HG03460 (cell line): ENCODE results near the gene ASPHD1.
A peak's percentile ranks its signal among the peaks of the same experiment; 100 is the strongest.
"Not testable (repeated sequence)": the region's sequence is repeated elsewhere in the genome, so short reads cannot be mapped to it uniquely, and the experiment has no call there.

Source experiments
- ATAC-seq: cut with Tn5 transposase; IDR thresholded peaks from one replicate; pipeline ENCODE4 v1.9.1; 2021; ENCODE audit not compliant: unreplicated experiment

Gene ASPHD1

GRCh38 chr16:29907973-29908372 lies 7.7 kb downstream of the ASPHD1 start:
- no peak for ATAC-seq

- ATAC-seq = no peak
Measured at GRCh38 chr16:29908719-29909220, 8.5 kb downstream of the ASPHD1 start.

GRCh38 chr16:29909391-29909790 lies 9.1 kb downstream of the ASPHD1 start:
- ATAC-seq = no peak

GRCh38 chr16:29909851-29910250 lies 9.6 kb downstream of the ASPHD1 start:
- ATAC-seq = not testable (repeated sequence)

GRCh38 chr16:29910819-29911675 lies 10.8 kb downstream of the ASPHD1 start:
- ATAC-seq = no peak

GRCh38 chr16:29911676-29912010 lies 11.4 kb downstream of the ASPHD1 start:
- ATAC-seq = no peak

- ATAC-seq = no peak
Measured at GRCh38 chr16:29912087-29912486, 11.8 kb downstream of the ASPHD1 start.

- ATAC-seq = no peak
Measured at GRCh38 chr16:29913514-29913913, 13.2 kb downstream of the ASPHD1 start.

GRCh38 chr16:29915590-29916247 lies 15.4 kb downstream of the ASPHD1 start:
- no peak for ATAC-seq

- no peak for ATAC-seq
Measured at GRCh38 chr16:29916979-29917378, 16.7 kb downstream of the ASPHD1 start.

GRCh38 chr16:29920288-29921033 lies 20.2 kb downstream of the ASPHD1 start:
- no peak for ATAC-seq

- ATAC-seq = no peak
Measured at GRCh38 chr16:29921034-29921385, 20.7 kb downstream of the ASPHD1 start.

GRCh38 chr16:29922326-29922725 lies 22.0 kb downstream of the ASPHD1 start:
- no peak for ATAC-seq

GRCh38 chr16:29922986-29923501 lies 22.8 kb downstream of the ASPHD1 start:
- no peak for ATAC-seq

- ATAC-seq = no peak
Measured at GRCh38 chr16:29925105-29925756, 24.9 kb downstream of the ASPHD1 start.

- ATAC-seq = peak; percentile 74
Measured at GRCh38 chr16:29925781-29926710, 25.8 kb downstream of the ASPHD1 start, which contains the start of gene KCTD13. Gene KCTD13 (minus strand): TSS chr16:29926226. CDS start chr16:29926033, 193 bp downstream.

GRCh38 chr16:29926711-29927052 lies 26.4 kb downstream of the ASPHD1 start:
- ATAC-seq = no peak

- ATAC-seq = no peak
Measured at GRCh38 chr16:29927070-29927905, 27.0 kb downstream of the ASPHD1 start.

- ATAC-seq = not testable (repeated sequence)
Measured at GRCh38 chr16:29931750-29932149, 31.5 kb downstream of the ASPHD1 start.
